ENCODE measurements around the gene SUFU.

The SUFU gene

GRCh38 chr10:102642736-102643335 is 139.1 kb downstream of the SUFU start:
- peak; percentile 34 for DNase-seq

DNA sequence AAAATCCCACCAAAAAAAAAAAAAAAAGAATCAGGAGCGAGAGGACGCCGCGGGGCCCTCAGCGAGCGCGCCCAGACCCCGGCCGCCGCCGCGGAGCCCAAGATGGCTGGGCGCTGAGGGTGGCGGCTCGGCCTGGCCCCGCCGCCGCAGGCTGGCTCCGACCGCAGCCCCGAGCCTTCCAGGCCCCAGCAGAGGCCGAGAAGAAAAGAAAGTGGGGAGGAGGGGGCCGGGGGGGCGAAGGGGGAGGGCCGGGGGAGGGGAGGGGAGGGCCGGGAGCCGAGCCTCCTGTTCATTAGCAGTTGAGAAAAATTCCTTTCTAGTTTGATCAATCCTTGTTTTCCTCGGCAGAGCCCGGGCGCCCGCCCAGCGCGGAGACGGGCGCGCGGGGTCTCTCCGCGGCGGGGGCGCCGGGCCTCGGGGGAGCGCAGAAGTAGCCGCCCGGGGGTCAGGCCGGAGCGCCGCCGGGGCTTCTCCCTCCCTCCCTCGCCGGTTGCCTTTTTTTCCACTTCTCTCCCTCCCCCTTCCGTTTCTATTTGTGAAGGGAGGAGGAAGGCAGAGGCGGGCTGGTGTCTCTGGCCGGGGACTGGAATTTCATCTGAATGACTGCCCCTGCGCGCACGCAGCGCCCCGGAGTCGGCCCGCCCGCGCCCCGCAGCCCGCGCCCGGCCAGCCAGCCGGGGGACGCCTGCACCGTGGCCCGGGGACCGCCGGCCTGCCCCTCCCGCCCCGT is 139.7 kb downstream of the SUFU start:
- DNase-seq = peak; percentile 8

DNA sequence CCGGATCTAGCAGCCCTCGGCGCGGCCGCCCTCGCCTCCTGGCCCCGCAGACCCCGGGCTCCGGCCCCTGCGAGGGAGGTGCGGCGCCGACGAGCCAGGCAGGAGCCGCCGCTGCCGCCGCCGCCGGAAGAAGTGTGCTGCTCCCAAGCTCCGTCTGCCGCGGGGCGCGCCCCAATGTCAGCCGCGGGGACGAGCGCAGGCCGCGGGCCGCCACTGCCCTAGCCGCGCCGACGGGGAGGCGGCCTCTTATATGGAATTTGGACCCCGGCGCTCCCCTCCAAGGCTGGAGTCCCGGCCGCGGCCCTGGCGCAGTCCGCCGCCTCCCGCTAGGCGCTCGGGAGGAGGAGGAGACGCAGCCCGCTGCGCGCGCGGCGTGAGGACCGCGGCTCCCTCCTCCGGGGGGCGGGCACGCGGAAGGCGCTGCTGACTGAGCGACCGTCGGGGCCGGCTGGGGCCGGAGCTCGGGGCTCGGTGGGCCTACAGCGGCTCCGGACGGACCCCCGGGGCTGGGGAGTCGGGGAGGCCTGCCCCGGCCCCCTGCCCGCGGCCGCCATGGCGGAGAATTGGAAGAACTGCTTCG is 140.4 kb downstream of the SUFU start, which contains the start of gene TRIM8:
TSS of gene TRIM8 (plus strand) at position 414 of the 580 bp plus-strand sequence. CDS start at position 553, 139 bp downstream.
- DNase-seq = no peak

DNA sequence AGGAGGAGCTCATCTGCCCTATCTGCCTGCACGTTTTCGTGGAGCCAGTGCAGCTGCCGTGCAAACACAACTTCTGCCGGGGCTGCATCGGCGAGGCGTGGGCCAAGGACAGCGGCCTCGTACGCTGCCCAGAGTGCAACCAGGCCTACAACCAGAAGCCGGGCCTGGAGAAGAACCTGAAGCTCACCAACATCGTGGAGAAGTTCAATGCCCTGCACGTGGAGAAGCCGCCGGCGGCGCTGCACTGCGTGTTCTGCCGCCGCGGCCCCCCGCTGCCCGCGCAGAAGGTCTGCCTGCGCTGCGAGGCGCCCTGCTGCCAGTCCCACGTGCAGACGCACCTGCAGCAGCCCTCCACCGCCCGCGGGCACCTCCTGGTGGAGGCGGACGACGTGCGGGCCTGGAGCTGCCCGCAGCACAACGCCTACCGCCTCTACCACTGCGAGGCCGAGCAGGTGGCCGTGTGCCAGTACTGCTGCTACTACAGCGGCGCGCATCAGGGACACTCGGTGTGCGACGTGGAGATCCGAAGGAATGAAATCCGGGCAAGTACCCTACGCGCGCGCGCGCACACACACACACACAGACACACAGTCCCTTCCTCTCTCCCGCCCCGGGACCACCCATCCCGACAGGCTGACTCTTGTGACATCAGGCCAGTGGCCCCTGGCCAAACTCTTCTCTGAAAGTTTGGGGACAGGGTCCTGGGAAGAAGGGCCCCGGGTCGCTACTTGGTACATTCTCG is 141.0 kb downstream of the SUFU start:
- peak; percentile 25 for DNase-seq

DNA sequence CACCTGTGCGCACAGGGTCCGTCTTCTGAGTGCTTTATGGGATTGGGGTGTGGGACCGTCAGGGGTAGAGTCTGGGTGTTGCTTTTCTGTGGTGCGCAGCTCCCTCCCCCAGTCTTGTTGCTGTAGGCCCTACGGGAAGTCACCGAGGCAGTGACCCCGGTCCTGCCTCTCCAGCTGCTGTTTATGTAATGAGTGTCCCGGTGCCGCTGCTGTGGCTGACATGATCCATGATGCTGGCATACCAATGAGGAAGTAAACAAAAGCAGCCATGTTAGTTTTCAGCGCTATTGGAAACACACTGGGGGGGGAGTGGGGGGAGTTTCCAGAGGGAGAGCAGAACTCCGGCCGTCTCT is 141.6 kb downstream of the SUFU start:
- peak; percentile 23 for DNase-seq

- DNase-seq = peak; percentile 6
Observed at GRCh38 chr10:102645741-102646609, 142.2 kb downstream of the SUFU start.

DNA sequence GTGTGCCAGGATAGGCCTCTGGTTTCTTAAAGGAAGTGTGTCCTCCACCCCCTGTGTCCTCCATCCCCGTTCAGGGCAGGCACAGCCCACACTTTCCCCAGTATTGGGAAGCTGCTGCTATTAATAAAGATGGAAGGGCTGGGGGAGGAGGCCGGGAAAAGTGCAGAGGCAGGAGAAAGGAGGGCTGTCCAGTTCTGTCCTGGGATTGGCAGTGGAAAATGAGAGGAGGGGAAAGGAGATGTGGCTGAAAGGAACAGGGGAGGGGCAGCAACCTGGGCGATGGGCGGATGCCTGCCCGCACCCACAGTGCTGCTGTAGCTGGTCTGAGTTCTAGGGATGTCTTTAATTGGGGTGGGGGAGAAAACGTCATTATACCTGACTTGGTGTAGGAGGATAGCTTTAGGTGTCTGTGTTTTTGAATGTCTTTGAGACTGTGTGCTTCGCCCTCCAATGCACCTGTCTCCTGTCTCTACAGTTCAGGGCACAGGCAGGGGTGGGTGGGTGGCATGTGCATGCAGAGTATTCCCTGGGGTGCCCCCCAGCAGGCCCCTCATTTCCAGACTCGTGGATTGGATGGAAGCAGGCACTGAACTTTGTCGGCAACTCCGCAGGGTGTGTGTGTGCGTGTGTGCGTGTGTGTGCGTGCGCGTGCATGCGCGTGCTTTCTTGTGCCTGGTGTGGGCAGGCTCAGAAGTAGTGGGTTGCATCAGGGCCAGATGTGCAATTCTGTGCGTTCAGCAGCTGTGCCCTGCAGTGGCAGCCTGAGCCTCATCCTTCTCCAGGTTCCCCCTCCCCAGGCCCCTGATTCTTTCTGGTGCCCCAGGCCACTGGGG is 143.1 kb downstream of the SUFU start:
- DNase-seq = peak; percentile 6

GRCh38 chr10:102647443-102648268 is 143.9 kb downstream of the SUFU start:
- DNase-seq = no peak

DNA sequence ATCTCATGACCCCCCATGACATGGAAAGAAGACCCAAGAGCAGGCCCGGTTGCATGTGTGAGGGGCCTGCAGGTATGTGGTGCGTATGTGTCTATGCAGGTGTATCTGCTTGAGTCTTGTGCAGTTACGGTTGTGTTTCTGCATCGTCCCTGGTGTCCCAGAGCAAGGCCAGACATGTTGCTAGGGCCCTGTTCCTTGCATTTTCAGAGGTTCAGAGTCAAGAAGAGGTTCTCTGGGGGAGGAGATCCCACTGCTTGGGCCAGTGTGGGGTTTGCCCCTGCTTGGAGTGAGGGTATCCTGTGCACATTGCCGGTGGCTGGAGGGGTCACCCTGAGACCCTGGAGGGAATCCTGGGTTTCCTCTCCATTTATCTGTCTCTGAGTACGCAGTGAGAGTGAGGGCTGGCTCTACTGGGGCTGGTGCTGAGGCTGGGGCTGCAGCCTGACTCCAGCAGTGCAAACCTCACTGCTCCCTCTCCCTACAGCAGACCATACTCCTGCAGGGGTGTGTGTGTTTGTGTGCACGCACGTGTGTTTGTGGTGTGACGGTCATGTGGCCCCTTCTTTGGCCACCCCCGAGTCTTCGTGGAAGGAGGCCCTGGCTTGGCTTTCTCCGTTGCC is 144.6 kb downstream of the SUFU start:
- DNase-seq = no peak

GRCh38 chr10:102648889-102649796 is 145.4 kb downstream of the SUFU start:
- no peak for DNase-seq

DNA sequence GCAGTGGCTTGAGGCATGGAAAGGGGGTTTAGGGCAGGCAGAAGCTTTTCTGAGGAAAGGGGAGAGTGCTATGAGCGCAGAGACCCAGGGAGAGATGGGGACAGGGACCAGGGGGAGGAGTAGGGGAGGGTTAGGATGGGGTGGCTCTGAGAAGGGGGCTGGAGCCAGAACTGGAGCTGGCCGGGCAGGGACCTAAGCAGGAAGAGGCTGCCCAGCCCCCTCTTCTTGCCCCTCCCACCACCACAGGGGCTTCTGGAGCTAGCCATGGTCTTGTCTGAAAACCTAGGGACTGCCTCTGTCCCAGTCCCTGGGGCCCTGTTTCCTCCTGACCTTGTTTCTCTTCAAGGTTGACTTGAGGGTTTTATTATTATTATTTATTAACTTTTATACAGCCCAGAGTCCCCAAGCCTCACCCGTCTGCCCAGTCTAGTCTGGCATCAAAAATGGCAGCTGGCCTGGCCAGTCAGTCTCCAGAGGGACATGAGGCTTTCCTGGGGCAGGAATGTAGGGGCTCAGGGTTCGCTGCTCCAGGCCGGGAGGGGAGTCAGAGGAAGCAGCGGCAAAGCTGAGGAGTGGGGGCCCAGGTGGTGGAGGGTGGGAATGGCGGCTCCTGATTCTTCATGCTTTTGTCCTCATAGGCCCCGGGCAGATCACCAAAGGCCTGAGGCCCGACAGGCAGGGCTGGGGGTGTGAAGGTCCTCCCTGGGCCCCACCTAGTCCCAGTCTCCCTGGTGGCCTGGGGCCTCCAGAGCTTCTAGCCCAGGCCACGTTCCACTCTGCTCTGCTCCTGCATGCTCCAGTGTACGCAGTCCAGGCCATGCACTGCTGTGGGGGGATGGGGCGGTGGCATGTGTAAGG is 146.3 kb downstream of the SUFU start:
- DNase-seq = no peak

DNA sequence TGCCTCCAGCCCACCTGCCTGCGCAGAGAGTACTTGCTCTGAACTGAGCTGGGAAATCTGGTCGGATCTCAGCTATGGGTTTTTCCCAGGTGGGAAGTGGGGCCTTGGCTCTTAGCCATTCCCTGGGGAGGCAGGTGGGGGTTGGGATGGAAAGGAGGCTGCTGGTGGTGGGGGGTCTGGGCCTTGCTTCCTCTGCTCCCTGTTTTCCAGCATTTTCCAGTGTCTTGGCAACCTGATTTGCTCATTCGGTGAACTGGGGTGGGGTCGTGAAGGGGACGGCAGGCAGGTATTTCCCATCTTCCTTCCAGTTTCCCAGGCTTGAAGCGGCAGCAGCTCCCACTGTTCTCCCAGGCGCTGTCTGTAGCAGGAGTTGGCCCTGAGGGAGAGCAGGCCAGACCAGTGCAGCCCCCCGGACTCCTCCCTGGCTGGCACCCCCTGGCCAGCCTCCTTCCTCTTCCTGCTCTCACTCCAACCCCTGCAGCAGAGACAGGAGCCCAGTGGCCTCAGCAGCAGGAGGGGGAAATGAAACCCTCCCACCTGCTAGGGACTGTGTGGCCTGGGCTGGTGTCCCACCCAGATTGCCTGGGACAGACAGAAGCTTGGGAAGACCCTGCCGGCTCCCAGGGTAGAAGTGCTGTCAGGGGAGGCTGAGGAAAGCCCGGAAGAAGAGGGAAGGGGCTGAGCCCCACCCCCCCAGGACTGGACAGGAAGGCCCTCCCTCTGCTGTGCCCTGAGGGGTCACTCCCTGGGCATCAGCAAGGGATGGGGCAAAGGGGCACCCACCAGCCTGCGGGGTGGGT is 147.1 kb downstream of the SUFU start:
- no peak for DNase-seq

GRCh38 chr10:102651455-102652169 is 147.8 kb downstream of the SUFU start:
- no peak for DNase-seq

DNA sequence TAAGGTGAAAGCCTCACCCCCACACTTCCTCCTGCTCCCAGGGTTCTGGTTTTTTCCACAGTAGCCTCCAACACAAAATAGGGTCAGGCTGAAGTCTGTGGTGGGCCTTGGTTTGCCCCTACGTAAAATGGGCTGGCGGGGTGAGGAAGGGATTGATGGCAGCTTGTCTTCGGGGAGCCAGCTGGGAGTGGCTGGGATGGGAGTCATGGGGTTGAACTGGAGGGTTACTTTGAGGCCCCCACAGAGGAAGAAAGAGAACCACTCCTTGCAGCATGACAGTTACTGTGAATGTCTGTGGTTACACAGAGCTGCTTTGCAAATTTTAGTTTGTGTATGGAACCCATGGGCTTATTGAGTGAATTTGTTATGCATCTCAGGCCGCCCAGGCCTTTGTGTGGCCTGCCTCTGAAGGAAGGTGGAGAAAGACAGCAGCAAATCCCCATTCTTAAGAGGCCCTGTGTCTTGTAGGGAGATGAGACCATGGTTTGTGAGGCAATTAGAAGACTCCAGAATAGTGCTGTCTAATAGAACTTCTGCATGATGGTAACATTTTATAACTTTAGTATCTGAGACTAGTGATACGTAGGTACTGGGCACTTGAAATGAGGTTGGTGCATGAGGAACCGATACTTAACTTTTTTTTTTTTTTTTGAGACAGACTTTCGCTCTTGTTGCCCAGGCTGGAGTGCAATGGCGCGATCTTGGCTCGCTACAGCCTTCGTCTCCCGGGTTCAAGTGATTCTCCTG is 148.6 kb downstream of the SUFU start:
- DNase-seq = no peak

- DNase-seq = no peak
Observed at GRCh38 chr10:102653060-102653459, 149.3 kb downstream of the SUFU start.

DNA sequence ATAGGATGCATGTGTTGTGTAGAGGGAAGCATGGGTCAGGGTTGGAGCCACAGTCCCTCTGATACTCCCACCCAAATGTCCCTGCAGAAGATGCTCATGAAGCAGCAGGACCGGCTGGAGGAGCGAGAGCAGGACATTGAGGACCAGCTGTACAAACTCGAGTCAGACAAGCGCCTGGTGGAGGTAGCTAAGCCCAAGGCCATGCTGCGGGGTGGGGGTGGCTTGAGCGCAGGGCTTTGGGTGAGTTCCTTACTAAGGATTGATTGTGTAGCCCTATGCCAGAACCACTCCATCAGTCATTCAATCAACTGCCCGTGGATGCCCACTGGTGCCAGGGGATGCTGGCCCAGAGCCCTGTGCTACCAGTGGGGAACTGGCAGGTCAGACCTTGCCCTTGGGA is 150.8 kb downstream of the SUFU start:
- no peak for DNase-seq

Measured in DMS79 treated with DMSO at 0.1 percent for 48 hours (cell line).